ENCODE results near the gene TTLL6.
"Not testable (repeated sequence)": the region's sequence is repeated elsewhere in the genome, so short reads cannot be mapped to it uniquely, and the experiment has no call there.

The TTLL6 gene

GRCh38 chr17:48722201-48722907, 94.7 kb downstream of the TTLL6 start, which contains the start of gene PRAC1:
TSS of gene PRAC1 (minus strand) at chr17:48722518. CDS start at chr17:48722392, 126 bp downstream.
- DNase-seq = no peak

DNA sequence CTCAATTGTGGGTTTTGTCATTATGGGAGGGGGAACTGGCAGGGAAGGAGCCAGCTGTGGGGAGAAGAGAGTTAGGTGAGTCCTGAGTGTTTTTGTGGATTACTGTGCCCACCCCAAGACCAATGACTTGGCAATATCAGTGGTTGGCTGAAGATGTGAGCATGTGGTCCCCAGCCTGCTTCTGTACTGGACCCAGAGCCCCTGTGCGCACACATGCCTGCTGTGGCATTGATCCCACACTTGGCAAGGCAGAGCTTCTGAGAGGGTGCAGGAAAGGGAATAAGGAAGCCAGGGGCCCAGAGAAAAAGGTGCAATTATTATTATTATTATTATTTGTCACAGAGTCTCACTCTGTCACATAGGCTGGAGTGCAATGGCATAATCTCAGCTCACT, 96.0 kb downstream of the TTLL6 start:
- DNase-seq = no peak

DNA sequence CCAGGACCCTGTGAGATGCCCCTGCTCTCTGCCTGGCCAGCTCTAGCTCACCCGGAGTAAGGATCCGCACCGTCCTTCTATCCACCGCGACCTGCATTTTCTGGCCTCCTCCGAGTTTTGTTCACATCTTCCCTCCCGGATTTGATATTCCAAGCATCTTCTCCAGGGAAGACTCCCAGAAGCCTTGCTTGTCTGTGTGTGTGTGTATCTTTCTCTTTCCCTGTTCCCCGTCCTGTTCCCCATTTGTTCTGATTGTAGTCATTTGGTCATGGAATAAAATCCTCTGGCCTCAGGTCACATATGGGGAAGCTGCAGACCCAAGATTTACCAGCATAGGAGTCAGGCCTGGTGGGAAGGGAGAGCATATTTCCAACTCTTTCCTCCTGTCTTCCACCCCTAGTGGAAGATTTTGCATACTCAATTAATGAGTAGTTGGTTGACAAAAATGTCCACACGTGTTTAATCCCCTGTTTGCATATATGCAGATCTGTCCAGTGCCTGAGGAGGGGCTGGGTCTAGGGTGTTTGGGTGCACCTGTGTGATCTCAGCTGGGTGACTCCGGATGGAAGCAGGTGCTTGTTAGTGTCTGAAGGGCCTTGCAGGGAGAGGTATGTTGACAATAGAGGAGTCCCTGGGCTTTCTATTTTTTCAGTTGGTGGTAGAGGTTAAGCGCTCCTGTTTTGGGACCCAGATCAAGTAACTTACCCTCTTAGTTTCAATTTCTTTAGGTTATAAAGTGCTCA, 96.6 kb downstream of the TTLL6 start:
- no peak for DNase-seq

- DNase-seq = no peak
Observed at GRCh38 chr17:48719642-48720265, 97.3 kb downstream of the TTLL6 start.

GRCh38 chr17:48718761-48719641, 98.0 kb downstream of the TTLL6 start:
- no peak for DNase-seq

DNA sequence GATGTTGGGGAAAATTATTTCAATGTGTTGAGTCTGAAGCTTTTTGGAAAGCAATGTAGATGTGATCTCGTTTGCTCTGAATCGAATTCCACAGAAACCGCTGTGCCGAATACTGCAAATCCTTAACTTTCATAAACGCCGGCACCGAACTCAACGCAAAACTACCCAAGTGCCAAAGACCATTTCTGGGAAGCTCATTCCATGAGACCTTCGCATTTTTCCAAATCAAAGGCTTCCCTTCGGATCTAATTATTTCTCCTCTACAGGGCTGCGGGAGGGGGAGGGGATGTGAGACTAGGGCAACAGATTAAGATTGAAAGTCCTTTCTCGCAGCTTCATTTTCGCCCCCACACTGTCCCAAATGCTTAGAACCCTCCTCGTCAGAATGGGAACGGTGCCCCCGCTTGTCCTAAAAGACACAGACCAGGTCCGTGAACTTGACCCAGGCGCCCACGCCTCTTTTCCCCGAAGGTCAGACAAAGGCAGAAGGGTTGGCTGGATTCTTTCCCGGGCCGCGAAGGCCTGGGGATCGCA, 98.7 kb downstream of the TTLL6 start:
- DNase-seq = no peak

- DNase-seq = no peak
Observed at GRCh38 chr17:48717367-48718226, 99.4 kb downstream of the TTLL6 start.

DNA sequence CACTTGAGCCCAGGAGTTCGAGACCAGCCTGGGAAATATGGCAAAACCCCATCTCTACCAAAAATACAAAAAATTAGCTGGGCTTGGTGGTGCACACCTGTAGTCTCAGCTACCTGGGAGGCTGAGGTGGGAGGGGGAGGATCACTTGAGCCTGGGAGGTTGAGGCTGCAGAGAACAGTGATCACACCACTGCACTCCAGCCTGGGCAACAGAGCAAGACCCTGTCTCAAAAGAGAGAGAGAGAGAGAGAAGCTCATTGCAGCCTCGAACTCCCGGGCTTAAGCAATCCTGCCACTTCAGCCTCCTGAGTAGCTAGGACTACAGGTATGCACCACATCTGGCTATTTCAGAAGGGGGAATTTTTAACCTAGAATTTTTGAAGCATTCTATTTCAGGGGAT, 100.5 kb downstream of the TTLL6 start:
- not testable (repeated sequence) for DNase-seq

DNA sequence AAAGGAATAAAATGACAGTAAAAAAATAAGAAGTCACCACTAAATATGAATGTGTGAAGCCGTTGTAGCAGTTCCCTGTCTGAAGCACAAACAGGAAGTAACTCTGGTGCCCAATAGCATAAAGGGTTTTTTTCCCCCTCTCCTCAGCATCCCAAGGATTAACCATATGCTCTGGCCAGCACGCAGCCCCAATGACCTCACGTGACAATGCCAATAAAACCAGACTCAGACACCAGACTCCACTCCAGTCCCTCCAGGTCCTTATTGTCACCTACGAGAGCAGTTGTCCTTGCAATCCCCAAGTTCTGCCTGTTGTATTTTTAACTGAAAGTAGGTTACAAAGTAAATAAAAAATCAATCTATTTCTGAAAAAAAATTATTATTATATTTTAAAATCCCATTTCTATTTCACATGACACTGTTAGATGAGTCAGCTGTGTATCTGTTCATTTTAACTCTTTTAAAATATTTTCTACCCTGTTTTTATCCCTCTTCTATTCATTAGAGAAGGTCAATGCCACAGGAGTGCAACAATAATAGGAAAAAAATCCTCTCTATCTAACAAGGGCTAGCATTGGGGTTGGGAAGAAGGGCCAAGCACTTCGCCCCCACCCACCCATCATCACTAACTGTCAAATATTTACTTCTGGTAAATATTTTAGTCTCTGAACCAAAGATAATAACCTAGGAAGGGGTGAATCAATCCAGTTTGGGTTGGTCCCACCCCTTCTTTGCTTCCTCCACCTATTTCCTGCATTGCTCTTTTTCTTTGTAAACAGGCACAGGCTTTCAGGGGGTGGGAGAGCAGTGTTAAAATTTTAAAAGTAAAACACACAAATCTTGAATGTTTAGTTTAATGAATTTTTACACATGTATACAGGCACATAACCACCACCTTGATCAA, 101.3 kb downstream of the TTLL6 start:
- no peak for DNase-seq

Data from stimulated activated CD4-positive, alpha-beta T cell treated with anti-CD3 and anti-CD28 coated beads, Interleukin-12 subunit alpha, Interleukin-12 subunit beta, amount 100 ng/mL, for 4 hours (primary cell).